GM18511 (cell line): Measurements from ENCODE around the gene PPARGC1A.

Experiments used
- ATAC-seq: cut with Tn5 transposase; IDR thresholded peaks from one replicate; pipeline ENCODE4 v1.9.1; 2021; ENCODE audit warnings: mild to moderate bottlenecking, moderate library complexity; ENCODE audit not compliant: unreplicated experiment

Gene PPARGC1A

DNA sequence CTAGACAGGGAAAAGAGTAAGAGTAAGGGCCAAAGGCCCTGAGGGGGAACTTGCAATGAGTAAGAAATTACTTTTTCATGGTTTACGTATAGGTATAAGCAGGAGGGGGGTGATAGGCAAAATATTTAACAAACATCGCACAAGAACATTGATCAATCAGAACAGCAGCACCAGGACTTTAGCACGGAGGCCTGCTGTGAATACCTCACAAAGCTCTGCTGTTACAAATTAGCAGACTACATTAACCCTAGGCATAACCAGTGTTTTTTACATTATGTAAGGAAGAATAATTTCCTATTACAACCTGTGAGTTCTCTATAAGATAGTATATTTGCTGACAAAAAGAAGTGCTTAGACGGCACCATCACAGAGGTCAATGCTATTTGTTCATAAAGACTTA is 44.9 kb downstream of the PPARGC1A start:
- ATAC-seq = no peak

DNA sequence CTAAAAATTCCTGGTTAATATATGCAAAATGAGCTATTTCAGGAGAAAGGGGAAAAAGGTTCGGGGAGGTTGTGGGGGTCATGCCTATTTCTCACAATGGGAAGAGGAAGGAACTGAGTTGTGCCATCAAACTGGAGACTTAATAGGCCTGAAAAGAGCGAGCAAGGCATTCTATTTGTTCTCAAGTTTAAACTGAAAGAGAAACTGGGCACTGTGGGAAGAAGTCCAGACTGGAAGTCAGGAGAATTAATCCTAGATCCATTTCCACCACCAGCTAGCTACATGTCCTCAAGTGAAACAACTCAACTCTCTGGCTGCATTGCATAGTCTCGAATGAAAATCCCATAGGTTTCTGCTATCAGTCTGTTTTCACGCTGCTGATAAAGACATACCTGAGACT is 50.6 kb downstream of the PPARGC1A start:
- no peak for ATAC-seq

DNA sequence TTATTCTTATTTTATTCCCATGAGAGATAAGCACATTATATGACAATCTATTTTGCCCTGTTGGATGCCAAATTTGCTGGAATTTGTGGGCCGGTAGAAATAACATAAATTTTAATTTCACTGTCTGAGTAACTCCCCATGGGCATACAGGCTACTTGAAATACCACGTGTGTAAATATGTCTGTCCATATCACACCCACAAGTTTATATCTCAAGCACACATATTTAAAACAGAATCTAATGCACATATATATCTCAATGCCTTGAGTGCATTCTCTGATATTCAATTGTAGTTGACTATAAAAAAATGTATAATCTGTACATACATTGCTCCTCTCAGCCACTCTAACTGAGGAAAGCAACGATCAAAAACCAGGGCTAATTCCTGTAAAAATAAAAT is 51.2 kb downstream of the PPARGC1A start:
- no peak for ATAC-seq

DNA sequence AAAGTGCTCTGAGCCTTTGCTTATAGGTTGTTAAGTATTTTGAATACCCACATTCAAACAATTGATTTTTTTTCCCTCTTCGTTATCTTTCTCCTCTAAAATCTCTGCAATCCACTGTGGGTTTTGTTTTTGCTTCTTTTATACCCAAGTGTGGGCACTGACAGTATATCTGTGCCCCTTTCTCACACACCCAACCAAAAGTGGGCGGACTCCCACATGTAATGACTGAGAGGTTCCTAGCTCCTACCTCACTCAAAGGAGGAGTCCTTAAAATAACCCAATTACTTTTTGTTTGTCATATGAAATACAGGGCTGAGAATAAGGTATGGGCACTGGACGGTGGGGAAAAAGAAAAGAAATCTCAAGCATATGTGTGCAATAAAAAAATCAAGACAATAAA is 51.7 kb downstream of the PPARGC1A start:
- no peak for ATAC-seq

DNA sequence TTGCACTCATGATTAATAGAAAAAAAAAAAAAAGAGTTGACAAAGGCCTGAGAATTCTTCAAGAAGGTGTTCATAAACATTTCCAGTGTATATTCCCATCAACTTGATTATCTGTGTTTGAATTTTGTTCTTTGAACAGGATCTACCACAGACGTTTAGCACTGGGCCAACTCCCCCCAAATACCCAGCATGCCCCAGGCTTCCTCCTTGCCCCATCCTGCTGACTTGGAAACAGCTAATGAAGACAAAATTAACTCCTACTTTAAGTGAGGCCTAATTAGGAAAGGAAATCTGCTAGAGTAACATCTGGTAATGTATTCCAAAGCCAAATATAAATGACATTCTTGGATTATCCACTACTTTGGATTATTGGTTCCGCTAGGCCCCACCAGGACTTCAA is 52.5 kb downstream of the PPARGC1A start:
- no peak for ATAC-seq

DNA sequence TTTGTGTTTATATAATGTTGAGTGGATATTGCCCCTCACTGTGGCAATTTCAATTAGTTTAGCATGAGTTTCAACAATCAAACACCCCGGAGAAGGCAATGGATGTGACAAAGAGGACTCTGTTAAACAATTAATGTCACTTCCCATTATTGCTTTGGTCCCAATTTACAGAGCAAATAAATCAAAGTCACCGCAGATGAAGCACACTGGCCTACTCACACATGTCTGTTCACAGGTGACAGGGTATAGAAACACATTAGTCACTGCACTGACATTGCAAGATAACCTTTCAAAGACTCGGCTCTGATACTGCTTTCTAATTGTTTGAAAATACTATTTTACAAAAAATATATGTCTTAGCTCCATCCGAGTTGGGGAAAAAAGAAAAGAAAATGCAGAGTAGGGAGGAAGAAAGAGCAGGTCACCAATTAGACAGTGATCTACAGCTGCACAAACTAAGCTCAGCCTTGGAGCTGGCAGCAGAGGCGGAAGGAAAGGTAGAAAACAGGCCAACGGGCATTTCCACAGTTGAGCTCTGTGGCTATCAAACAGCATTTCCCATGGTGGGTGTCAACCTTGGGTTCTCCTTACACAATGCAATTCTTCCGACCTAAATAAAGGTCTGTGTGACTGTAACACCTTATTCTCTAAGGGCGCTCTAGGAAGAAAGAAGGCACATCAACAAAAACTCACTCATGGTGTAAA is 53.9 kb downstream of the PPARGC1A start:
- no peak for ATAC-seq

DNA sequence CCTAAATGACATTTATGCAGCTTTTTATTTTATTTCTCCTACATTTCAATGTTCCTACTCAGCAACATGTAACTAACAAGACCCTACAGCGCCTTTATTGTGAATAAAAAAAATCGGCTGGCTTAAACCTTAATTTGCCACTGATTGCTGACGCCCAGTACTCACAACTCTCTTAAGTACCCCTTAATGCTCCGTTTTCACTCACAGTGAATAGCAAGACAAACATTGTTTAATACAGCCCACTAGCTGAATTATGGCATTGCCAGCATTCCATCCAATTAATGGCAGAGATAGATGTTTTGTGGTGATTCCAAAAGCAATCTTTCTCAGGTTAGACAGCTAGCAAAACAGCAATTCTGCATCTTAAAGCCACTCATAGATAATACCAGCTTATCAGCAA is 61.1 kb downstream of the PPARGC1A start:
- no peak for ATAC-seq

DNA sequence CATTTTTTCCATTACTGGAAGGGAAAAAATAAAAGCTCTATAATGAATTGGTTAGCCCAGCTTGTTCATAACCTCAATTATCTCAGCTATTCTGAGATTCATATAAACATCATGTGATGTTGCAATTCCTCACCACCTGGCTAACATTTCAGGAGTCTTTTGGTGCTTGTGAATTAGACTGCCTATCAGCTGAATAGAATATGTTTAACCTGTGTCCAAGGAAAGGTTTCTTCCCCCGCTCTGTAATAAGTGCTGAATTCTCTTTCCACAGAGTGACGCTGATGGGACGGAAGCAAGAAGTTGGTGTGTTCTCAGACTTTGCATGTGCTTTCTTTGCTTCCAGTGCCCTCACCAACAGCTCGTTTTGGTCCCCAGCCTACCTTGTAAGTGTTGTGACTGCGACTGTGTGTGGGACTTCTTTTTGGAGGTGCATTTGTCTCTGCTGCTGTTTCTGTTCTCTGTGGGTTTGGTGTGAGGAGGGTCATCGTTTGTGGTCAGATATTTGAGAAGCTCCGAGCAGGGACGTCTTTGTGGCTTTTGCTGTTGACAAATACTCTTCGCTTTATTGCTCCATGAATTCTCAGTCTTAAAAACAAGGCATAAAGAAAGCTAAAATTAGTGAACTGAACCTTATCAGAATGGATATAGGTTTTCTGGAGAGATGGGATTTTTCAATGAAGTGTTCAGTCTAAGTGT is 61.7 kb downstream of the PPARGC1A start:
- ATAC-seq = no peak

DNA sequence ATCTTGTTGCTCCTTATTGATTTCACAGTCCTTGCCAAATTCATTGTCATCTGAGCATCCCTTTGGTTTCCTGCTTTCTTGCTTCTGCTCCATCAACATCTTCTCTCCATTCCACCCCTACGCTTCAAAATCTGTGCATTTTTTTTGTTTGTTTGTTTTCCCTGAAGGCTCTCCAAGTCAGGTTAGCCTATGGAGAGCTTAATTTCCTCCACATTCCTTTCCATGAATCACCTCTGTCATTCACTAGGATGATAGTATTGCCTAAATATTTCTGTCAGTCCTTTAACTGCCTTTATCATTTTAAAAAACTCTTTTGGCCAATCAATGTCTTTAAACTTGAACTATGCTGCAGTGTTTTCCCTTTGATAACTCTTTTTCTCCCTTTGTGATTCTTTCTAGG is 67.7 kb downstream of the PPARGC1A start:
- no peak for ATAC-seq

DNA sequence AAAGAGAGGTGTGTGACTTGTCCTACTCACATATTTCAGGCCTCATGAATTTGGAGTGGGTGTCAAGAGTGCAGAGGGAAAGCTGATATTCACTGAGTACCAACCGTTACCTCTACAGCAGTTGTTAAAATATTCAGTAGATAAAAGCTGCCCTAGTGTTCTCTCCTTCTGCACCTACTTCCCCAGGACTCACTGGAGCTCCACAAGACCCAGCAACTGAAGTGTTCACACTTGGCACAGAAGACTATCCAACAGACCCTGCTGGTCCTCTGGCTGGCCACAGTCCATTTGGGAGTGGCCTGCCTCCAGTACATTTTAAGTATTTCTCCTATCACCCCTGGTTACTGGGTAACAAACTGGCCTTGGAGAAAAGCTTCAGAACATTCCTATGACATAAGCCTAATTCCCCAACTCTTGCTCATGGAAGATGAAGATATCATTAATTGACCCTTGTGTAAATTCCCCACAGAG is 70.8 kb downstream of the PPARGC1A start:
- no peak for ATAC-seq

DNA sequence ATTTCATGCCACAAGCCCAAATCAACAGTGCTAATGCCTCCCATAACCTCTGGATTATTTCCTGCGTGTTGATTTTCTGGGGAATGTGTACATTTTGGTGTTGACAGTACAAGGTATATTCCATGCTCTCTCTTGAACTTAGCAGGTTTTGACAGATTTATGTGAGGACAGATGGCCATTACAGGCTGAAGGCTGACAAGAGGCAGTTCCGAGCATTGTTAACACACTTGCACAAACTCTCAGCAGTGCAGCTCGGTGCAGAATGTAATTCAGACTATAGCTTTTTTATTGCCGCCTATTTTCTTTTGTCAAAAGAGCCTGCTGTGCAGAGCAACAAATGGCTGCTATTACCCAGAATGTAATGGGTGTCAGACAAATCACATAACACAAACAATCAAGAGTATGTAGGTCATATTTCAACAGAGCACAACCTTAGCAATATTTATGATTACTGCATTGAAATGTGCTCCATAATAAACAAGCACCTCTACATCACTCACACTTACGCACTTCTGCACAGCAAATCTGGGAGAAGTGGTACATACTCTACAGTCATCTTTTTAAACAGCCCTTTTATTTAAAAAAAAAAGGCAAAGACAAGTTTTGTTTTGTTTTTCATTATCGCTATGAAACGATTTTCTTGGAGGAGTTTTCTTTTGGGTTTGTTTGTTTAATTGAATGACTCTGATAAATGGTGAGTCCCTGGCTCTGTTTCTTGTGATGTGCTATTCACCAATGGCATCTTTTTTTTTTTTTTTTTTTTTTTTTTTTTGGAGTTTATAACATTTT is 71.6 kb downstream of the PPARGC1A start:
- ATAC-seq = no peak

DNA sequence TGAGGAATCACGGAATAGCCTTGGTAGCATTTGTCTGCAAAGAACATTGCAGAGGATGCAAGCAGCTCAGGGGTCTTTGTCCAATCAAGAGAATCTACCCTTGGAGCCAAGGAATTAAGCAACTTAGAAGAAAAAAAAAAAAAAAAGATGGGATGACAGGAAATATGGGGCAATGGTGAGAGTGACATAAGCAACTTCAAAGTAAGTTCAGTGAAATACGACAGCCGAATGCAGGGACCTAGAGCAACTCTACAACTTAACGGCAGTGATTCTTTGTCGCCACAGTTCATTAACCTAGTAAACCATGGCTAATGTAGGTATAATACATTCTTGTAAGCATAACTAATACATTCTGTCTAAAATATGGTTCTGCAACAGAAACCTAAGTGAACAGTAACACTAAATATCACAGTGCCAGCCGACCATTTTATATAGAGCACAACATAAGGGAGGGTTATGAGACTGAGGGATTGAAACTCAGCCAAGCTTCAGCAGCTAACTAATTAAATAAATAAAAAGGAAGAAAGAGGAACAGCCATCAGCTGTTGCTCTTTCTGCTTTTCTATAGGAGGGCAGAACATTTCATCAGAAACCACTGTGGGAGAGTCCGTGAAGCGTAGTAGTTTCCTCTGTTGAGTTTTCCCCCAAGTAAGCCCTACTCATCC is 74.7 kb downstream of the PPARGC1A start:
- ATAC-seq = no peak

DNA sequence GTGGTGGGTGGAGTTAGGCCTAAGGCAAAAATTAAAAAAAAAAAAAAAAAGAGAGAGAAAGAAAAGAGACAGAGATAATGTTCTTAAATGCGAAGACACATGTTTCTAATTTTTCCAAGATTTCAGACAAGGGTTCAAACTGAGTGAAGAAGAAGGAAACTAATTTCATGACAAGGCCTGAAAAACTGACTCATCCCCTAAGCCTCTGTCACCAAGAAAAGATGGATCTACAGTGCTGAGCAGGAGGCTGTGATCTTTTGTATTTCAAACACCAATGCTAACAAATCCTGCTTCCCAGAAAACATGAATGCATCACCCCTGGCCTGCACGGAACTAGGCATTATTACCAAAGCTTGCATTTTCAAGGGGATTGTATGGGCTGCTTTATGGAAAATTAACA is 75.3 kb downstream of the PPARGC1A start:
- no peak for ATAC-seq

DNA sequence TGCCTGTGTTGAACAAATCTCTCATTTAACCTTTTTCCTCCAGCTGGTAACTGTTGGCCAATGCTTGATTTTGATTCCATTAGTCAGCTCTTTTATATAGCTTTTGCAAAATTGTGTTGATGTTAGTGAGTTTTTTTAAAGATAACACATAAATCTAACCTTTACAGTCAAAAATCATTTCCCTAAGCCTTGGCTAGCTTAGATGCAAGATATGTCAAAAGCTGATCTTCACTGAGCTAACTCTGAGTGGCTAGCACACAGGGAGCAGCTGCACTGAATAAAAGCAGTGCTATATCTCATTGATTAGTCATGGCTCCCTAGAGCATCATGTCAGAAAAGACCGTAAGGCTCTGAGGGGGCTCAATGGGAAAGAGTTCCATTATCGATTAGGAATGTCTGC is 78.7 kb downstream of the PPARGC1A start:
- ATAC-seq = no peak

DNA sequence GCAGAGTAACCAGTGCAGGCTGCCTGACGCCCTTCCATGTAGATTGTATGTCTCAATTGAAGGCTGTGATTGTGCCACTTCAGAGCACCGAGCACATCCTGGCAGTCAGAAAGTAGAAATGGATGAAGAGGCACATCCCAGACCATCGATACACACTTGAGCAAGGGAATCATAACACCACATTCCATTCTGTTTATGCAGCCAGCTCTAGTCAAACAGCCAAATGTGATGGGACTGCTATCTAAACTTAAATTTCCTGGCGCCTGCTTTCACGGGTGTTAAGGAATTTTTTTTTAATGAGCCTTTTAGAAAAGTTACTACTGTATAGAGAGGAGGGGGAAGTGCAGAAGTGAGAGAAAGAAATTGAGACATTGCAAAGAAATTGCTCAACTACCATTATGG is 84.4 kb downstream of the PPARGC1A start:
- no peak for ATAC-seq

DNA sequence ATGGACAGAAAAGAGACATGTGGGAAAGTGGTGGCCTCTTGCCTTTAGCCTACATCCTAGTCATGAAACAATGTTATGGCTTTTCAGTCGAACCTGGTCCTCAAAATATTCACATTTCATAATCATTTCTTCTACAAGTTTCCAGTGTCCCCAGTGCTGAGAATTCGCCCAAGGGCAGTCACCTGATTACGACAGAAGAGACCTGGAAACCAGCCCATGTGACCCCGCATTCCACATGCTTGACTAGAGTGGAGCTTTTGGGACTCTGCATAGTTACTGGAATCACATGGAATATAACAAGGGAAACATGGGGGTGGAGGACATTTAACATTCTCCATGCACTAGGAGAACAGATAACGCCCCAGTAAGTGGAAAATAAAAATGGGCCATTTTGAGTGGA is 100.1 kb downstream of the PPARGC1A start:
- ATAC-seq = no peak

DNA sequence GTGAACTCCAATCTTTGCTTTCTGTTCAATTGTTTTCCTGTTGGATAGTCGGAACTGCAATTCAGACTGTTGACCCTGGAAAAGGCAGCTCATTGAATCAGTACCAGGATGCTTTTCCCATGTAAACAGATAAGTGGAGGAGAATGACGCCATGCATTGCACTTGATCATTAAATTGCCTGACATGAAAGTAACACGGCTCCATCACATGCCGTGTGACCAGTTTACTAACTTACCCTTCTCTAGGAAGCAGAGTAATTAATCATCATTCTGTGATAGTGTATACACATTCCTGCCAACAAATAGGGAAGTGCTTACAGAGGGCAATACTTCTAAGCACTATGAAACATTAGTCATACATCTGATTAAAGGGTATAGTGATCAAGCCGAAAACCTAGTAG is 101.4 kb downstream of the PPARGC1A start:
- no peak for ATAC-seq

DNA sequence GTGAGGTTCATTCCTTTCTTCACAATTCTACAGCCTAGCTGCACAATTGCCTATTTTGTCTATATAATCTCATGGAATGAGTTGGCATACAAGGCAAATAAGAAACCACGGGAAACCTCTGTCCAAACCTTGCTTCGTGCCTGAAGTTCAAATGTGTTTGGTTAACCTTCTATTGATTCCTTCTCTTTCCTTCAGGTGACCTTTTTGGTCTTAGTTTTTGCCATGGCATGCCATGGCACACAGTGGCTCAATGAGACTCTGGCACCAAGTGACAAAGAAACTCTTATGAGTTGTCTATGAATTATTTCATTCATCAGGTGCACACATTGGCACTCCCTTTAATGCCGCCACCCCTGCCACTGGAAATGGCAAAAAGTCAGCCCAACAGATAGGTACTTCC is 101.8 kb downstream of the PPARGC1A start:
- no peak for ATAC-seq

DNA sequence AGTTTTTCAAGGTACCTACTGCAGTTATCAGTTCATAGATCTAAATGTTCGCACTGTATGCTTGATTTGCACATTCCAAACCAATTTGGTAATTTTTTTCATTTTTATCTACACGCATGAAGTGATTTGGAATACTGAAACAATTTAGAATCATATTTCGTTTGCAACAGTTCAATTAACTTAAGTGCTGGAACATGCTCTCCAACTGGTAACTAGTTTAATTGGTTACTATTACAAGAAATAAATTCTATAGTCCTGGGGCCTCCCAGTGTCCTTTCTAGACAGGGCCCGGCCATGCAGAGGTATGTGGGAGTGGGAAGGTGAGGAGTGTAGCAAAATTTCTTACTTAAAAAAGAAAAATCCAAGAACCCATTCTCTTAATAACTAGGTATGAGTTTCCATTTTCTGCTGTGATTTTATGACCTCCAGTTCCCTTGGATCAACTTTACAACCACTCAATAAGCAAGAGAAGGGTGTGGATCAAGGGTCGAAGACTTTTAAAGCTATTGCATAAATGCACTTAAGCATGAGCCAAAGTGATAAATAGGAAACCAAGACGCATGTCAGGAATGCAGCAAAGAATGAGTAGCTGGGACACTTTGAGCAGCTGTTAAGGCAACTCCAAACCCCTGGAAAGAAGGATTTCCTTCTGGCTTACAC is 106.9 kb downstream of the PPARGC1A start:
- ATAC-seq = no peak

DNA sequence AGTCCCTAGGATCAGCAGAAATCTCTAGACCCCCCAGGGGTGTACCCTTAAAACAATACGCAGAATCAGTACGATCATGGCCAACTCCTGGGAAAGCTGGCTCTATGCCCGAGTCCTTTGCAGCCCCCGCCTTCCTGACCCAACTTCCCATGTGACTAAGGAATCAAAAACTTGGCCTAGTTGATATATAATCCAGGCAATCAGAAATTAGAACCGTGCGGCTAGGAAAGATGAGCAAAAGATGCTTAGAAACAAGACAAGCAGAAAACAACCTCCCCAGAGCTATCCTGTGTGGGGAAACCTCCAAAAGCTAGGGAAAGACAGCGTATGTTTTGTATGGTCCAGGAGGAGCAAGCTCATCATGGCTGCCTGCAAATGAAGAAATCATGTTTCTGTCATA is 110.0 kb downstream of the PPARGC1A start:
- ATAC-seq = no peak

DNA sequence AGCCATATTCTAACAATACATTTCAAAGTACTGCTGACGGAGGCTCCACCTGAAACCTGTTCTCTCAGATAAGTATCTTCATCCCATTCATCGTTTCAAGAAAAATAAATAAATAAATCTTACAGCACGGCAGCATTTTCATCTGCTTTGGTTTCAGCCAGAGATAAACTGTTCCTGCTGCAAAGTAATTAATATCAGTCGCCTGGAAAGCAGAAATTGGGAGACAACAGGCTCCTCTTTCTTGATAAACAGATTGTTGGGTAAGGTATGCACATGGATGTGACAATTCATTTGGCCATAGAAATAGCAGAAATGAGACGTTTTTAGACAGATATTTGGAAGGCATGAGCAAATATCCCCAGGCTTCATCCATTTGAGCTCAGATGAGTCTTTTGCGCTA is 110.4 kb downstream of the PPARGC1A start:
- ATAC-seq = no peak
